Heart left ventricle (tissue), 16 donors: ENCODE measurements around the gene CRB1. TPM values are rescaled to one million over a fixed set of nuclear protein-coding genes. Genes with fewer than 3 reads are reported as not detected.

Experiments
- ATAC-seq, 4 donors: fragments of 200-7000 bp; cut with Tn5 transposase; one replicate each; pipeline ENCODE4 v1.9.1; 2020 to 2022; ENCODE audit warnings: moderate library complexity in 4 of 4, mild to moderate bottlenecking in 3 of 4, moderate number of reproducible peaks in 1 of 4
- DNase-seq, 5 donors: peaks; one replicate each; pipeline ENCODE4 v3.0.0-alpha.2; 2020
- H3K27ac ChIP-seq, 12 donors: fragments of 200-600 bp; sonication (generic) in 4 of 12; one replicate each; pipeline versions ENCODE4 v1.5.0 to v1.8.0; 2016 to 2022; ENCODE audit warnings: mild to moderate bottlenecking in 2 of 12
- H3K27me3 ChIP-seq, 9 donors: fragments of 200-600 bp; sonication (generic) in 2 of 9; one replicate each; pipeline versions ENCODE4 v1.5.1 to v1.8.0; 2016 to 2022; ENCODE audit warnings: mild to moderate bottlenecking in 3 of 9
- H3K36me3 ChIP-seq, 9 donors: fragments of 200-600 bp; sonication (generic) in 2 of 9; one replicate each; pipeline versions ENCODE4 v1.5.0 to v1.8.0; 2018 to 2022; ENCODE audit warnings: mild to moderate bottlenecking in 2 of 9
- H3K4me1 ChIP-seq, 12 donors: fragments of 200-600 bp; sonication (generic) in 4 of 12; one replicate each; pipeline versions ENCODE4 v1.5.0 to v1.8.0; 2016 to 2022; ENCODE audit warnings: mild to moderate bottlenecking in 3 of 12
- H3K4me3 ChIP-seq, 12 donors: fragments of 200-600 bp; sonication (generic) in 4 of 12; one replicate each; pipeline versions ENCODE4 v1.5.0 to v1.8.0; 2017 to 2022; ENCODE audit warnings: mild to moderate bottlenecking in 9 of 12, moderate library complexity in 4 of 12
- H3K9me3 ChIP-seq, 12 donors: fragments of 200-600 bp; sonication (generic) in 4 of 12; one replicate each; pipeline versions ENCODE4 v1.5.0 to v1.8.0; 2016 to 2022; ENCODE audit warnings: mild to moderate bottlenecking in 1 of 12
- POLR2A ChIP-seq, 2 donors: fragments of 450-650 bp; IDR thresholded peaks; one replicate each; pipeline ENCODE4 v1.6.1; 2017; ENCODE audit warnings: antibody characterized with exemption in 2 of 2, mild to moderate bottlenecking in 2 of 2, moderate library complexity in 2 of 2
- WGBS, 4 donors: extraction: QIAGEN DNeasy Blood & Tissue Kit in 2 of 4; methylation state at CpG; one replicate each; pipeline versions ENCODE4 v1.1.5 to v1.1.7; 2013 to 2018; 5-methylcytosine and 5-hydroxymethylcytosine counted together
- intact Hi-C, 10 donors: fragments of 100-400 bp; cut with DNase I; formaldehyde crosslinking; loops; one replicate each; pipeline versions ENCODE4 v1.11.1 to v1.14.2; 2022
- polyA plus RNA-seq, 2 donors: library from polyadenylated mRNA; stranded (reverse); fragments of 200-250 nt; gene quantifications; one replicate each; pipeline ENCODE4 v1.2.3, GENCODE V29; 2013
- total RNA-seq, 9 donors: library from RNA; depleted of rRNA in 2 of 9; stranded (reverse); fragments of >200 nt in 2 of 9; fragmentation: NEBNext Ultra II Directional in 3 of 9; extraction: Animal tissue kit (Norgen Biotek cat#: 25700) in 3 of 9; gene quantifications; one replicate each; pipeline versions ENCODE4 v1.1.0 to v1.2.4, GENCODE V29; 2016 to 2023
- TF ChIP-seq, protein P1 (sequence below), 12 donors: fragments of 200-600 bp; sonication (generic) in 4 of 12; IDR thresholded peaks; one replicate each; pipeline versions ENCODE4 v1.5.0 to v1.8.0; 2018 to 2022; ENCODE audit warnings: antibody characterized with exemption in 12 of 12, mild to moderate bottlenecking in 5 of 12
- donor health status: ischemic (EF 13 %, LVEDD 7.1; RV severe dilation, severe dysfunction).
- donor health status: healthy with polysubstance abuse.
- donor health status: DM: no; HTN: yes; CAD: no.
- donor health status: DM: no; HTN: no; CAD: no.
- donor health status: ischemic (EF 25% LVEDD 6.9; RV normal size, moderate dysfunction).
- donor health status: ischemic (EF 25% LVEDD 5.7; RV mildly dilated, moderate dysfunction).
- donor health status: healthy.
- donor health status: DM: yes; HTN: yes; CAD: no.
- donor health status: ischemic (EF 35%, LVEDD 5.7; RV mildly dilated, moderate dysfunction).
- donor health status: nonischemic (EF 11% LVEDD 7.7; RV severe dilation, severe dysfunction).
- donor health status: DM: yes; HTN: yes; CAD: no.
- donor health status: PGD.
- donor health status: ischemic (EF 29% LVEDD 5.4; RV normal size, mild dysfunction).
- donor health status: nonischemic (EF 23%, LVEDD 6.1; RV moderate dilation, normal function).

The CRB1 gene
- total and polyA plus RNA-seq, 11 donors: 0.06 to 0.56 (median 0.29) TPM; not detected in 2

DNA sequence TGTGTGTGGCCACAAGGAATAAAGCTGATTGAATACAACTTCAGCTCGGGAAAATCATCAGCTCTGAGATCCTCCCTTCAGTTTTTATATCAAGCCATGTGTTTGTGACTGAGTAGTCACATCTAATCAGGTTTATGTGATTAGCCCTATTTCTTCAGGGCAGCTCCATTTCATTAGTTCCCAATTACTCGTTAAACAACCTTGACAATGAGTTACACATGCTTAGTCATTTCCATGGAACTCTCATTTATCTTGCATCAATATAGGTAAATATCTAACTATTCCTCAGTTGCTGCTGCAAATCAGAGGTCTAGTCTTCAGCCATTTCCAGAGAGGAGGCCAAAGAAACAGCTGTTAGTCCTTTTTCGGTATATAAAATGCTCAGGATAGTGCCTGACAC, 16.3 kb downstream of the CRB1 start:
- DNase-seq (no peak), ATAC-seq (no peak)
- 75 to 88% (median 82%) methylated on average over 3 of the region's 3 CpGs for WGBS, 4 donors
- intact Hi-C loops: no loop called here
- TF ChIP-seq, protein P1, sequence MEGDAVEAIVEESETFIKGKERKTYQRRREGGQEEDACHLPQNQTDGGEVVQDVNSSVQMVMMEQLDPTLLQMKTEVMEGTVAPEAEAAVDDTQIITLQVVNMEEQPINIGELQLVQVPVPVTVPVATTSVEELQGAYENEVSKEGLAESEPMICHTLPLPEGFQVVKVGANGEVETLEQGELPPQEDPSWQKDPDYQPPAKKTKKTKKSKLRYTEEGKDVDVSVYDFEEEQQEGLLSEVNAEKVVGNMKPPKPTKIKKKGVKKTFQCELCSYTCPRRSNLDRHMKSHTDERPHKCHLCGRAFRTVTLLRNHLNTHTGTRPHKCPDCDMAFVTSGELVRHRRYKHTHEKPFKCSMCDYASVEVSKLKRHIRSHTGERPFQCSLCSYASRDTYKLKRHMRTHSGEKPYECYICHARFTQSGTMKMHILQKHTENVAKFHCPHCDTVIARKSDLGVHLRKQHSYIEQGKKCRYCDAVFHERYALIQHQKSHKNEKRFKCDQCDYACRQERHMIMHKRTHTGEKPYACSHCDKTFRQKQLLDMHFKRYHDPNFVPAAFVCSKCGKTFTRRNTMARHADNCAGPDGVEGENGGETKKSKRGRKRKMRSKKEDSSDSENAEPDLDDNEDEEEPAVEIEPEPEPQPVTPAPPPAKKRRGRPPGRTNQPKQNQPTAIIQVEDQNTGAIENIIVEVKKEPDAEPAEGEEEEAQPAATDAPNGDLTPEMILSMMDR (IDR thresholded peaks at IDR 0.05): no peak
- TF ChIP-seq POLR2A (IDR thresholded peaks at IDR 0.05): no peak
- no peak overlapping the region for H3K27ac ChIP-seq
- no peaks in the 10 kb centered on the region for H3K9me3 ChIP-seq
- no peaks in the 10 kb centered on the region for H3K36me3 ChIP-seq
- no peak overlapping the region for H3K4me3 ChIP-seq
- H3K4me1 ChIP-seq: no peaks in the 10 kb centered on the region
- no peaks in the 10 kb centered on the region for H3K27me3 ChIP-seq

GRCh38 chr1:197284966-197285365, 16.9 kb downstream of the CRB1 start:
- H3K27ac ChIP-seq: no peak overlapping the region
- H3K4me1 ChIP-seq: no peaks in the 10 kb centered on the region
- ATAC-seq (no peak), DNase-seq (no peak)
- no peaks in the 10 kb centered on the region for H3K36me3 ChIP-seq
- H3K9me3 ChIP-seq: no peaks in the 10 kb centered on the region
- WGBS, 4 donors: 59 to 86% (median 81%) methylated on average over 2 of the region's 2 CpGs
- no peak overlapping the region for H3K4me3 ChIP-seq
- no peaks in the 10 kb centered on the region for H3K27me3 ChIP-seq
- TF ChIP-seq, protein P1 (IDR thresholded peaks at IDR 0.05): no peak
- no peak for TF ChIP-seq POLR2A (IDR thresholded peaks at IDR 0.05)
- intact Hi-C loops: no loop called here

DNA sequence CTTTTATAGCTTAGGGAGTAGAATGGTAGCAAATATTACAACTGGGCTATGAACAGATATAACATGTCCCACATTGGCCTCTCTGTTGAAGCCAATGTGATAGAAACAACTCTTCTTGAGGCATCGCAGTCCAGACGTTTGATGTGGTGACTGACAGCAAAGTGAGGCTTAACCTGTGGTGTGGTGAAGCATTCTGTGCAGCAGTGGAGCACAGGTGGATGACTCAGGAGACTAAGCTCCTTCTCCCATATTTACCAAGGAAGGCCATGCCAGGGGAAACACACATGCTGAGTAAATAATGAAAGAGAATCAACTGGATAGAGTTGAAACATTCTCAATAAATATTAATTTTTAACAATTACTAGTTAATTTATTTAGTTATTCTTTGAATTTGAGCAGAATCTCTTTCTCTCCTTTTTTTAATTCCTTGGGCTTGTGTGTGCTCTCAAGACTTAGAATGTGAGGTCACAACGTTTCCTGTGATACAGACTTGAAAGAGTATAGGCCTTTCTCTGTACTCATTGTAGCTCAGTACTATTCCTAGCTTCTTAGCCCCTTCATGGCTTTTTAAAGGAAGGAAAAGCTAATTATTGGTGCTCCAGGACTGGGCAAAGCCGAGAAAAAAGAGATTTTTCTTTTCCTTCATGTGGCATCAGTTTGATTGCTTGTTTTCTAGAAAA, 17.6 kb downstream of the CRB1 start:
- 71 to 83% (median 75%) methylated on average over 4 of the region's 4 CpGs for WGBS, 4 donors

DNA sequence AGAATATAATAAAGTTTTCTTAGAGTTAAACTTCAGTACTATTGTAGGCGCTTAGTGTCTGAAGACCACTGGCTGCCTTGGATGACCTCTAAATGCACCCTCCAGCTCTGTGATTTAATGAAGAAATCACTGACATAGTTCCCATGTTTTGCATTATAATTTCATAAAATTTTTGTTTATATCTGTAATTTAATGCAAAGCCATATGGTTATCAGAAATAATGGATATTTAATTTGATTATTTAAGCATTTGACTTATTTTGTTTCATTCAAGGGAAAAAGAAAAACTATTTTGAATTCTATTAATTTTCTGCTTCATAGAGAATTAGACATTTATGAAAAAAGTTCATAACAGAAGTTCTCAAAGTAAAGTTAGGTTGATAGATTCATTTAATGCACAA, 18.6 kb downstream of the CRB1 start:
- intact Hi-C loops: no loop called here
- Histone ChIP-seq H3K9me3 (no peaks in the 10 kb centered on the region), H3K27ac (no peak overlapping the region), H3K36me3 (no peaks in the 10 kb centered on the region), H3K4me1 (no peaks in the 10 kb centered on the region), H3K4me3 (no peak overlapping the region), H3K27me3 (no peaks in the 10 kb centered on the region)
- WGBS, 4 donors: 94 to 100% (median 96%) methylated on average over 1 of the region's 1 CpG
- ATAC-seq (no peak), DNase-seq (no peak)
- no peak for TF ChIP-seq POLR2A (IDR thresholded peaks at IDR 0.05)
- TF ChIP-seq, protein P1 (IDR thresholded peaks at IDR 0.05): no peak

More for the DNA sequence above, 17.6 kb downstream of the CRB1 start:
- DNase-seq (no peak), ATAC-seq (no peak)
- TF ChIP-seq POLR2A (IDR thresholded peaks at IDR 0.05): no peak
- TF ChIP-seq, protein P1 (IDR thresholded peaks at IDR 0.05): no peak
- H3K36me3 ChIP-seq: no peaks in the 10 kb centered on the region
- intact Hi-C loops: no loop called here
- H3K9me3 ChIP-seq: no peaks in the 10 kb centered on the region
- H3K4me1 ChIP-seq: no peaks in the 10 kb centered on the region
- H3K4me3 ChIP-seq: no peak overlapping the region
- H3K27ac ChIP-seq: no peak overlapping the region
- H3K27me3 ChIP-seq: no peaks in the 10 kb centered on the region
